B cell (primary cell): ENCODE results near the gene KPNB1. TPM values are rescaled to one million over a fixed set of nuclear protein-coding genes. Genes with fewer than 3 reads are reported as not detected.
A peak's percentile ranks its signal among the peaks of the same experiment; 100 is the strongest.

Source experiments
- ATAC-seq: fragments of 200-7000 bp; cut with Tn5 transposase; one replicate; pipeline ENCODE4 v1.10.0; 2021; ENCODE audit warnings: low read depth, mild to moderate bottlenecking, moderate number of reproducible peaks, moderate library complexity
- CTCF ChIA-PET: fragments of 350-600 bp; sonication (Branson Sonifier 250); formaldehyde crosslinking; loops from one replicate; lab custom pipeline; 2021; ENCODE audit warnings: antibody characterized with exemption, inconsistent platforms; lab: Charles Lee
- POLR2A ChIA-PET: fragments of 350-600 bp; sonication (Branson Sonifier 250); formaldehyde crosslinking; loops from one replicate; lab custom pipeline; 2021; ENCODE audit warnings: antibody characterized with exemption; lab: Charles Lee
- DNase-seq: peaks from one replicate; pipeline ENCODE4 v3.0.0; 2013
- H2AFZ ChIP-seq: 2 replicates; pipeline ENCODE4 v1.6.1; 2012; ENCODE audit warnings: mild to moderate bottlenecking, low read depth, low read length; ENCODE audit not compliant: insufficient read depth, poor library complexity, severe bottlenecking
- H3K27ac ChIP-seq, 2 donors: 1 replicate in 1 of 2; 2 replicates in 1 of 2; pipeline ENCODE4 v1.5.1; 2012 to 2013; ENCODE audit warnings: low read length in 2 of 2, mild to moderate bottlenecking in 2 of 2, moderate library complexity in 1 of 2
- H3K27me3 ChIP-seq, 4 experiments: fragments of 200-600 bp in 1 of 4; sonication (generic) in 1 of 4; replicated peaks in 1 of 4; 1 replicate in 2 of 4; 2 replicates in 2 of 4; pipeline versions ENCODE4 v1.6.1 to v1.7.0; 2013 to 2016; ENCODE audit warnings: low read length in 3 of 4, mild to moderate bottlenecking in 2 of 4, mixed read lengths in 1 of 4, moderate library complexity in 1 of 4; ENCODE audit not compliant: insufficient read depth in 4 of 4, control insufficient read depth in 3 of 4; ENCODE audit errors: control extremely low read depth in 1 of 4
- H3K36me3 ChIP-seq, 2 experiments: replicated peaks in 1 of 2; 1 replicate in 1 of 2; 2 replicates in 1 of 2; pipeline versions ENCODE4 v1.6.1 to v1.7.1; 2013; ENCODE audit warnings: low read length in 1 of 2; ENCODE audit not compliant: insufficient read depth in 2 of 2, control insufficient read depth in 1 of 2; ENCODE audit errors: control extremely low read depth in 1 of 2, extremely low read depth in 1 of 2
- H3K4me1 ChIP-seq, 2 donors: fragments of 200-600 bp in 1 of 2; sonication (generic) in 1 of 2; 1 replicate in 1 of 2; 2 replicates in 1 of 2; pipeline versions ENCODE4 v1.5.1 to v1.6.1; 2013 to 2017; ENCODE audit warnings: low read length in 2 of 2; ENCODE audit not compliant: control insufficient read depth in 2 of 2, insufficient read depth in 2 of 2
- H3K4me2 ChIP-seq: replicated peaks from 2 replicates; pipeline ENCODE3; 2012; ENCODE audit warnings: mild to moderate bottlenecking, low read depth, low read length; ENCODE audit not compliant: poor library complexity, severe bottlenecking
- H3K4me3 ChIP-seq, 5 experiments: fragments of 200-600 bp in 1 of 5; sonication (generic) in 1 of 5; 1 replicate in 3 of 5; 2 replicates in 2 of 5; pipeline versions ENCODE4 v1.5.1 to v1.7.0; 2011 to 2016; ENCODE audit warnings: low read length in 4 of 5, mild to moderate bottlenecking in 4 of 5, low read depth in 2 of 5, control low read depth in 1 of 5, moderate library complexity in 1 of 5; ENCODE audit not compliant: insufficient read depth in 1 of 5; ENCODE audit errors: control extremely low read depth in 1 of 5, extremely low read depth in 1 of 5
- H3K79me2 ChIP-seq: fragments of 200-600 bp; sonication (generic); one replicate; pipeline ENCODE4 v1.6.0; 2016; ENCODE audit warnings: low read length; ENCODE audit not compliant: control insufficient read depth, insufficient read depth
- H3K9ac ChIP-seq: fragments of 200-600 bp; sonication (generic); 2 replicates; pipeline ENCODE4 v1.6.1; 2017; ENCODE audit warnings: mild to moderate bottlenecking, low read length, moderate library complexity
- H3K9me3 ChIP-seq, 3 donors: one replicate each; pipeline versions ENCODE4 v1.6.1 to v1.7.1; 2013; ENCODE audit warnings: low read length in 2 of 3; ENCODE audit not compliant: control insufficient read depth in 2 of 3, insufficient read depth in 1 of 3; ENCODE audit errors: control extremely low read depth in 1 of 3
- H4K20me1 ChIP-seq: 2 replicates; pipeline ENCODE4 v1.6.0; 2012; ENCODE audit warnings: mild to moderate bottlenecking, low read length; ENCODE audit not compliant: insufficient read depth, control insufficient read depth, poor library complexity, severe bottlenecking
- H3K27ac Mint-ChIP-seq: one replicate; pipeline ENCODE4 v1.8.0; 2021; ENCODE audit warnings: mixed read lengths
- H3K27me3 Mint-ChIP-seq: one replicate; pipeline ENCODE4 v1.8.0; 2021; ENCODE audit warnings: mixed read lengths
- H3K4me1 Mint-ChIP-seq: one replicate; pipeline ENCODE4 v1.8.0; 2021; ENCODE audit warnings: mixed read lengths
- H3K4me3 Mint-ChIP-seq: one replicate; pipeline ENCODE4 v1.8.0; 2021; ENCODE audit warnings: mixed read lengths
- H3K9me3 Mint-ChIP-seq: one replicate; pipeline ENCODE4 v1.8.0; 2022; ENCODE audit warnings: mixed read lengths; ENCODE audit not compliant: insufficient read depth
- CTCF ChIP-seq: fragments of 200-600 bp; IDR thresholded peaks from one replicate; pipeline ENCODE4 v1.8.0; 2022; ENCODE audit warnings: antibody characterized with exemption, mild to moderate bottlenecking
- EZH2 ChIP-seq: IDR thresholded peaks from 2 replicates; pipeline ENCODE4 v1.6.1; 2012; ENCODE audit warnings: borderline replicate concordance, low read depth, mild to moderate bottlenecking, moderate library complexity, low read length; ENCODE audit not compliant: insufficient read depth, poor library complexity, severe bottlenecking
- WGBS: methylation state at CpG from one replicate; pipeline ENCODE4 v1.1.5; 2013; ENCODE audit warnings: missing lambda C conversion rate; ENCODE audit not compliant: insufficient coverage; 5-methylcytosine and 5-hydroxymethylcytosine counted together
- intact Hi-C: fragments of 100-400 bp; cut with micrococcal nuclease; formaldehyde crosslinking; loops from one replicate; pipeline ENCODE4 v1.10.0; 2022
- polyA plus RNA-seq: library from polyadenylated mRNA; depleted of rRNA; stranded (reverse); fragments of >200 nt; gene quantifications from 2 replicates; pipeline ENCODE4 v1.2.3, GENCODE V29; 2012
- total RNA-seq, 2 donors: library from RNA; stranded (reverse); fragments of 120-200 nt in 1 of 2; gene quantifications; 1 replicate in 1 of 2; 2 replicates in 1 of 2; pipeline versions ENCODE4 v1.2.3 to v1.2.4, GENCODE V29; 2013 to 2022

Gene KPNB1
- total and polyA plus RNA-seq, 2 donors (not counting 1 experiment from before 2014, with no cell fraction given), result 60.6 to 278 TPM

DNA sequence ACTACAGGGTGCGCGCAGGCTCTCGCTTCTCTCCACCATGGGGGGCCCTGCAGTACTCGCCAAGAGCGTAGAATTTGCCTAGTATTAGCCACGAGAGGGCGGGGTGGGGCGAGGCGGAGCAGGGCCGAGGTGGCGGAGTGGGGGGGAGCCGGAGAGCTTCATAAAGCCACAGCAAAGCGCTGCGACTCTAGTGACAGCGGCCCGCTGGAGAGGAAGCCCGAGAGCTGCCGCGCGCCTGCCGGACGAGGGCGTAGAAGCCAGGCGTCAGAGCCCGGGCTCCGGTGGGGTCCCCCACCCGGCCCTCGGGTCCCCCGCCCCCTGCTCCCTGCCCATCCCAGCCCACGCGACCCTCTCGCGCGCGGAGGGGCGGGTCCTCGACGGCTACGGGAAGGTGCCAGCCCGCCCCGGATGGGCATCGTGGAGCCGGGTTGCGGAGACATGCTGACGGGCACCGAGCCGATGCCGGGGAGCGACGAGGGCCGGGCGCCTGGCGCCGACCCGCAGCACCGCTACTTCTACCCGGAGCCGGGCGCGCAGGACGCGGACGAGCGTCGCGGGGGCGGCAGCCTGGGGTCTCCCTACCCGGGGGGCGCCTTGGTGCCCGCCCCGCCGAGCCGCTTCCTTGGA lies 83.4 kb downstream of the KPNB1 start, which contains the start of gene TBX21:
Gene TBX21 (plus strand): TSS at position 190 of the 627 bp plus-strand sequence. CDS start 219 bp downstream, at position 409.
- Histone ChIP-seq H3K36me3 (no peaks in the 10 kb centered on the region), H3K9ac (peak within 1 kb of the TSS; percentile 67), H3K4me1 (peaks cover 31 to 44% of the 10 kb centered on the region in 2 donors), H3K4me3 (peak within 1 kb of the TSS; percentile 51 to 73 (median 60)), H2AFZ (peak within 1 kb of the TSS; percentile 85), H3K79me2 (peaks cover 2% of the 10 kb centered on the region), H3K4me2 (peak within 1 kb of the TSS; percentile 91), H4K20me1 (no peaks in the 10 kb centered on the region), H3K27me3 (peaks cover 0 to 7% (median 2%) of the 10 kb centered on the region in 4 experiments), H3K9me3 (no peaks in the 10 kb centered on the region), H3K27ac (peak within 1 kb of the TSS; percentile 35 to 50)
- DNase-seq (peak; percentile 94), ATAC-seq (peak; percentile 90)
- H3K27me3 Mint-ChIP-seq, result no peaks in the 10 kb centered on the region
- under 1% methylated on average over 73 of the region's 73 CpGs for WGBS
- intact Hi-C loops, result loop anchor here (1.0 to 2.0 kb wide), 6 partner anchors 9 to 84 kb away; partner anchors contain the start of gene KPNB1
- H3K4me1 Mint-ChIP-seq, result peaks cover 54% of the 10 kb centered on the region
- H3K9me3 Mint-ChIP-seq, result no peaks in the 10 kb centered on the region
- POLR2A ChIA-PET, result interaction anchor here (0.7 to 1.5 kb wide), 6 partner anchors 14 to 70 kb away, joined by 3 to 5 read pairs (median 3); partner anchors contain the start of gene TBKBP1
- TF ChIP-seq CTCF (peak; percentile 56), EZH2 (no peak)
- CTCF ChIA-PET, result interaction anchor here (0.6 to 2.7 kb wide), 19 partner anchors 9 to 75 kb away, joined by 3 to 30 read pairs (median 5); partner anchors contain the start of gene TBKBP1
- H3K4me3 Mint-ChIP-seq, result peak within 1 kb of the TSS; percentile 98
- peak within 1 kb of the TSS; percentile 95 for H3K27ac Mint-ChIP-seq
